Hematopoietic multipotent progenitor cell treated with erythropoietin and hydrocortisone succinate and interleukin-3 and kit ligand, for 17 days (in vitro differentiated cells): ENCODE measurements around the gene GIT1.

Source experiments
- DNase-seq: peaks from one replicate; pipeline ENCODE4 v3.0.0-alpha.2; 2015; ENCODE audit warnings: low spot score

The GIT1 gene

GRCh38 chr17:29616300-29617048 lies 27.0 kb upstream of the GIT1 start:
- no peak for DNase-seq

DNA sequence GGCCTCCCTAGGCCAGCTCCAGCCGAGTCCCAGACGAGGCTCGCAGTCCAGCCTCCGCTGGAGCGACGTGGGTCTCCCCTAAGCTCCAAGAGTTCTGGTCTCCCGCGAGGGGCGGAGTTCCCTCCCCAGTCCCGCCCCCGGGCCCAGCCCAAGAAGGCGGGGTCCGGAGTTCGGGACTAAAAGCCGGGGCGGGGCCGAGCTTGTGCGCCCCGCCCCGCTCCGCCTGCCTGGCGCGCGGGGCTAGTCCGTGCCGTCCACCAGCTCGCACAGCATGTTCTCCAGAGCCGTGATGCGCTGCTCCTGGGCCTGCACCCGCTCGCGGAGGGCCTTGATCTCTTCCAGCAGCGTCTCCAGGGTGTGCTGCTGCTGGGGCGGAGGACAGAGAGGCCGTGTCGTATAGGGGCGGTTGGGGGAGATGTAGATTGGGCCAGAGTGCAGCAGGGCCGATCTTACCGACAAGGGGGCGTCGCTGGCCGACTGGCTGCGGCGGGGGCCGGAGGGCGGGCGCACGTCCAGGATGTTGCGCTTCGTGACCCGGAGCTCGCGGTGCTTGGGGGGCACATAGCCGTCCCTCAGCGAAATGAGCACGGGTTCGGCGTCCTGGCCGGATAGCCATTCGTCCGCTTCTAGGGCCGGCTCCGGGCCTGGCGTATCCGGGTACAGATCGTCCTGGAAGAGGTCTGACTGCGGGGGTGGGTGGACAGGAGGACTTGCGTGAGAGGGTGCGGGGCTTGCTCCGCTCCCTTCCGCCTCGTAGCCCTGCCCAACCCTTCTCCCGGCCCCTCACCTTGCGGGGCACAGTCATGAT lies 26.2 kb upstream of the GIT1 start:
- DNase-seq = peak; percentile 77

DNA sequence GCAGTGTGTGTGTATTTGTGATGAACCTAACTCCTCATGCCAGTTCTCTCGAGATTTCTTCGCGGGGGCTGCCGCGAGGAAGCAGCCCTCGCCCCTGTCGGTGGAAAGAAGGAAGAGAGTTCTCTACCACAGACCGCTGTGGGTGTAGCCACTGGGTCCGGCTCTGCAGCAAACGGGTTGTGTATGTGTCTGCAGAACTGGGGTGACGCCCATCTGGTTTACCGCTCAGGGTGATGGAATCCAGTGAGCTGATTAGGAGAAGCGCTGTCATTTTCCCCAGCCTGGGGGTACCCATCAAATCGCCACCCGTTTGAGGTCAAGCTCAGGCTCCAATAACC lies 25.6 kb upstream of the GIT1 start:
- DNase-seq = no peak

- no peak for DNase-seq
Measured at GRCh38 chr17:29614349-29615047, 25.1 kb upstream of the GIT1 start.

DNA sequence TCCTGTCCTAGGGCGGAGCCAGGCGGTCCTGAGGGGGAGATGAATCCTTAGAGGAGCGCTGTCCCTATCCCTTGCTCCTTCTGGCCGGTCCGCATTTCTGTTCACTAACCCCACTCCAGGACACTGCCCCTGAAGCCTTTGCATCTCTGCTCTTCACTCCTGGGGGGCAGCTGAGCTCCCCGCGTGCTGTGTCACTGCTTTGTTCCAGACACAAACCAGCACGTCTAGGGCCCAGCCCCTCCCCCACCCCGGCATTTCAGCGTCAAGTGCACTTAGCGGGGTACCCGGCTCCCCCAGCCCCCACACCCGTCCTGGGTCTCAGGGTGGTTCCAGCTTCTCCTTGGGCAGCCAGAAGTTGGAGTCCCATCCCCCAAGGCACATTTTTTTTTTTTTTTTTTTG lies 24.4 kb upstream of the GIT1 start:
- no peak for DNase-seq

GRCh38 chr17:29613352-29613837 lies 23.9 kb upstream of the GIT1 start:
- peak; percentile 64 for DNase-seq

DNA sequence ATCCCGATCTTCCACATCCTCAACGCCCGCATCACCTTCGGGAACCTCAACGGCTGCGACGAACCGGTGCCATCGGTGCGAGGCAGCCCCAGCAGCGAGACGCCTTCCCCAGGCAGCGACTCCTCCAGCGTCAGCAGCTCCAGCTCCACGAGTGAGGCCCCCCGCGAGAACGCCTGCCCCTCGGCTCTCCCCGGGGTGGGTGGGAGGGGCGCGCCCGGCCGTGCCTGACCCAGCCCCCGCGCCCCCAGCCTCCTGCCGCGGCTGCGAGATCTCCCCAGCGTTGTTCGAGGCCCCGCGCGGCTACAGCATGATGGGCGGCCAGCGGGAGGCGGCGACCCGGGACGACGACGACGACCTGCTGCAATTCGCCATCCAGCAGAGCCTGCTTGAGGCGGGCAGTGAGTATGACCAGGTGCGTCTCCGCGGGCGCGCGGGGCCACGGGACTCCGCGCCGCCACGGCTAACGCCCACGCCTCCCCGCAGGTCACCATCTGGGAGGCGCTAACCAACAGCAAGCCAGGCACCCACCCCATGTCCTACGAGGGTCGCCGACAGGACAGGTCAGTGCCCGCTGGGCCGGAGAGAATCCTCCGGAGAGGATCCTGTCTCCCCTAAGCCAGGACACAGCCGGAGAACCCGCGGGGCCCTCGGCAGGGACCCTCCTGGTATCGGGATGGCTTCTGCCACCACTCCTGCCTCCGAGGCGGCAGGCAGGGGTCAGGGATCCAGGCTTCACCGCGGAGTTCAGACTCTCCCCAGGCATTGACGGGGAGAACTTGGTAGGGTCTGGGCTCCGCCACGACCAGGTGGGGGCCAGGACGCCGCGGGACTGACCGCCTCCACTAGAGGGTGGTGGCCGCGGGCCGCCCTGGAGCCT lies 23.2 kb upstream of the GIT1 start:
- DNase-seq = no peak

- DNase-seq = no peak
Measured at GRCh38 chr17:29612094-29612403, 22.6 kb upstream of the GIT1 start.

DNA sequence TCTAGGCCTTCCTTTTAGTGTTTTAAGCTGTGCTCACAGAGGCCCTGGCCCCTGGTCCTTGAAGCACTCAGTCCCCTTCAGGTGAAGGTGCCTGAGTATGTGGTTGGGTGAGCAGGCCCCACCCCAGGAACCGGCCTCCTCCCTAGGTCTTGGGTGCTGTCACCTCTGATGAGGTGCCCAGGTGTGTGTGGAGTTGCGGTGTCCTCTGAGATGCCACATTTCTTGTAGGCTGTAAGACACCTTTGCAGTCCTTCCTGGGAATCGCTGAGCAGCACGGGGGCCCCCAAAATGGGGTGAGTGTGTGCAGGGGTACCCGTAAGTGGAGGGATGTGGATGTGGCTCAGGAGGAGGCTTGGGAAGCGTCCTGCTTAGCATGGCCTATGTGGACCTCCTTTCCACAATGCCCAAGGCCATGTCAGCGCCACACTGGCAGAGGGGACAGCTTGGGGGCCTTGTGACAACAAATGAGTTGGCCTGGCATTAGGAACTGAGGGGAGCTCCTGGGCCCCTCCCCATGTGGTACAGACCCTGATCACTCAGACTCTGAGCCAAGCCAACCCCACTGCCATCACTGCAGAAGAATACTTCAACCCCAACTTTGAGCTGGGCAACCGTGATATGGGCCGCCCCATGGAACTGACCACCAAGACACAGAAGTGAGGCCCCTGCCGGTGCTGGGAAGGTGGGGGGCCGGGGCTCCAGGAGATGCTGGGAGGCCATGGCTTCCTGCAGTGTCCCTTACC lies 22.1 kb upstream of the GIT1 start:
- no peak for DNase-seq

DNA sequence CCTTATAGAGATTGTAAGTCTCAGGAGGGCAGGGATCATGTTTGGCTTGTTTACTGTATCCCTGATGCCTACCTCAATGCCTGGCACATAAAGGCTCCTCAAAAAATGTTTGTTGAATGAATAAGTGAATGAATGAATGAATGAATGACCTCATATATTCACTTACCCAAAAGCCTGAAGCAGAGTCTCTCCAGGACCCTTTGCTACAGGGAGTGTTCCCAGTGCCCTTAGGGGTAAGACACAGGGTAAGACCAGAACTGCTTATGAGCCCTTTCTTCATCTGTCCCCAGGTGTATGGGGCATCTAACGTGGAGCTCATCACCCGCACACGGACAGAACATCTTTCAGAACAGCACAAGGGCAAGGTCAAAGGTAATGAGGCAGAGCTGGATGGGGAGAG lies 20.9 kb upstream of the GIT1 start:
- DNase-seq = no peak

GRCh38 chr17:29608986-29609385 lies 19.5 kb upstream of the GIT1 start:
- no peak for DNase-seq

DNA sequence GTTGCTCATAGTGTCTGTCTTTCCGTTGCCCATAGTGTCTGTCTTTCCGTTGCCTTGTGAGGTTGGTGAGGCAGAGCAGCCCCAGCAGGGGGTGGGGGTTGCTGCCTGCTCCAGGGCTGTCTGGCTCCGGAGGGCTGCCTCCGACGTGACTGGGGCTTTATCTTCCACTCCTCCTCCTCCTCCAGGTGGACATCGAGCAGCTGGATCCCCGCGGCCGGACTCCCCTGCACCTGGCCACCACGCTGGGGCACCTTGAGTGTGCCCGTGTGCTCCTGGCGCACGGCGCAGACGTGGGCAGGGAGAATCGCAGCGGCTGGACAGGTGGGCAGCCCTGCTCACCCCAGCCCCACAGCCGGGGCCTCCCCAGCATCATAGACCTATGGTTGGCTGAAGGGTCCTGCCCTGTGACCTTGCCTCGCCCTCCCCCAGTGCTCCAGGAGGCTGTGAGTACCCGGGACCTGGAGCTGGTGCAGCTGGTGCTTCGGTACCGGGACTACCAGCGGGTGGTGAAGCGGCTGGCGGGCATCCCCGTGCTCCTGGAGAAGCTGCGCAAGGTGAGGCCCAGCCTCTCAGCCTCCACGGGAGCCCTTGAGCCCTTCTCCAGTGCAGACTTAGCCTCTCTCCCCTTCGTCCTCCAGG lies 18.2 kb upstream of the GIT1 start:
- no peak for DNase-seq

GRCh38 chr17:29603109-29603674 lies 13.7 kb upstream of the GIT1 start:
- no peak for DNase-seq

GRCh38 chr17:29597361-29598172 lies 8.1 kb upstream of the GIT1 start:
- no peak for DNase-seq

- no peak for DNase-seq
Measured at GRCh38 chr17:29596811-29597210, 7.4 kb upstream of the GIT1 start.

GRCh38 chr17:29595943-29596774 lies 6.7 kb upstream of the GIT1 start:
- DNase-seq = no peak

DNA sequence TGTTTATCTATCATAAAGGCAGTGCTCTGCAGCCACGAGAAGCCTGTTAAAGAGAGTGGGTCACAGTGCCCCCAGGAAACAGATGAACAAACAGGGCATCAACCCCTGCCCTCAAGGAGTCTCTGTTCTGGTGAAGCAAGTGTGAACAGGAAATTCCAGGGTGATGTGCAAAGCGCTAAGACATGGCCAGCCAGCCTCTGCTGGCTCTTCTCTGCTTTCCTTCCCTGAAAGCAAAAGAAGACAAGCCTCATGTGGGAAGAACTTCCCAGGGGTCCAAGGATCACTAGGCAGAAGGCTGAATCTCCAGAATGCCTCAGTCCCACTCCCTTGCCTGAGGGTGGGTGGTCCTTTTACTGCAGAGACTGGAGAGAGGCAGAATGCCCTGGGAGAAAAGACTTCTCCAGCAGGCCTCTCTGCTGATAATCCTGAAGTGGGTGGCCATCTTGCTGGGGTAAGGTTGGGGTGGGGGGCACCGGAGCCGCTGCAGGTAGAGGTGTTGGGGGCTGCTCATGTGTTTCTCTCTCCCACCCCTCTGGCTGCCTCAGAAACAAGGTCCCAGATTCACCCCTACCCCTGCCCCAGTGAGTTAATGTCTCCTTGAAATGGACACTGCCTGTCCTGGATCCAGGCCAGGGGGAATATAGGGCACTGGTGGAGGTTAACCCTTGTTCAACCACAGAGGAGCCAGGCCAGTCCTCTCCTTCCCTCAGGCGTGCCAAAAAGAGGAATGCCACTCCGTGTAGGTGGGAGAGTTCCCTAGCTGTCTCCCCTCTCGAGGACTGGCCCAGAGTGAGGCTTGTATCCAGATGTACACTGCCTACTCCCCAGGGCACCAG lies 5.9 kb upstream of the GIT1 start:
- no peak for DNase-seq
